Esophagus muscularis mucosa (tissue), 4 donors: Measurements from ENCODE around the gene SSX4B. TPM values are rescaled to one million over a fixed set of nuclear protein-coding genes. Genes with fewer than 3 reads are reported as not detected.
"Not testable (repeated sequence)": the region's sequence is repeated elsewhere in the genome, so short reads cannot be mapped to it uniquely, and the experiment has no call there.

Experiments
- DNase-seq: peaks from one replicate; pipeline ENCODE4 v3.0.0-alpha.2; 2017; ENCODE audit errors: extremely low spot score
- H3K27ac ChIP-seq, 4 donors: fragments of 200-600 bp; sonication (generic); replicated peaks in 1 of 4; 1 replicate in 3 of 4; 2 replicates in 1 of 4; pipeline ENCODE4 v1.5.1; 2016 to 2019; ENCODE audit warnings: mild to moderate bottlenecking in 1 of 4
- H3K27me3 ChIP-seq, 4 donors: fragments of 200-600 bp; sonication (generic); one replicate each; pipeline versions ENCODE4 v1.5.1 to v1.6.0; 2016 to 2019
- H3K36me3 ChIP-seq, 4 donors: fragments of 200-600 bp; sonication (generic); one replicate each; pipeline ENCODE4 v1.5.1; 2016 to 2019
- H3K4me1 ChIP-seq, 4 donors: fragments of 200-600 bp; sonication (generic); one replicate each; pipeline ENCODE4 v1.5.1; 2016 to 2019
- H3K4me3 ChIP-seq, 4 donors: fragments of 200-600 bp; sonication (generic); 1 replicate in 2 of 4; 2 replicates in 2 of 4; pipeline ENCODE4 v1.5.1; 2016 to 2019; ENCODE audit warnings: mild to moderate bottlenecking in 4 of 4, moderate library complexity in 1 of 4
- H3K9me3 ChIP-seq, 4 donors: fragments of 200-600 bp; sonication (generic); 1 replicate in 3 of 4; 2 replicates in 1 of 4; pipeline ENCODE4 v1.5.1; 2016 to 2019
- CTCF ChIP-seq, 3 experiments: fragments of 200-600 bp in 2 of 3; fragments of 450-650 bp in 1 of 3; sonication (generic) in 2 of 3; IDR thresholded peaks; one replicate each; pipeline ENCODE4 v1.5.1; 2017 to 2019; ENCODE audit warnings: antibody characterized with exemption in 3 of 3, mild to moderate bottlenecking in 2 of 3, moderate library complexity in 1 of 3
- EP300 ChIP-seq: sonication (generic); formaldehyde crosslinking; IDR thresholded peaks from one replicate; pipeline ENCODE4 v1.6.1; 2017; ENCODE audit warnings: antibody characterized with exemption
- POLR2A ChIP-seq: fragments of 450-650 bp; IDR thresholded peaks from one replicate; pipeline ENCODE4 v1.6.1; 2017; ENCODE audit warnings: antibody characterized with exemption, moderate library complexity, mild to moderate bottlenecking, low read depth
- POLR2AphosphoS5 ChIP-seq, 2 donors: sonication (generic); formaldehyde crosslinking; IDR thresholded peaks; one replicate each; pipeline ENCODE4 v1.6.1; 2017; ENCODE audit warnings: antibody characterized with exemption in 2 of 2
- WGBS: methylation state at CpG from one replicate; pipeline ENCODE4 v1.1.5; 2018; 5-methylcytosine and 5-hydroxymethylcytosine counted together
- intact Hi-C: fragments of 100-400 bp; cut with DNase I; formaldehyde crosslinking; loops from one replicate; pipeline ENCODE4 v1.15.1; 2023
- small RNA-seq, 3 donors: library from RNA; depleted of rRNA; stranded (forward); fragments of <200 nt; gene quantifications; one replicate each; pipeline ENCODE3, GENCODE V24; 2016
- total RNA-seq, 4 donors: library from RNA; depleted of rRNA; stranded (reverse); fragments of >200 nt; gene quantifications; one replicate each; pipeline versions ENCODE4 v1.1.0 to v1.2.1, GENCODE V29; 2016

The SSX4B gene
- total RNA-seq, 4 donors from 2014 or later, result not detected

- H3K27ac ChIP-seq, H3K4me3 ChIP-seq, intact Hi-C loops, H3K27me3 ChIP-seq, H3K9me3 ChIP-seq, H3K36me3 ChIP-seq, DNase-seq, H3K4me1 ChIP-seq: not testable (repeated sequence)
- 40% methylated on average over 2 of the region's 2 CpGs for WGBS
Observed at GRCh38 chrX:48396931-48397330, 14.8 kb downstream of the SSX4B start.

- H3K9me3 ChIP-seq, H3K4me1 ChIP-seq, H3K4me3 ChIP-seq, DNase-seq, intact Hi-C loops, H3K27ac ChIP-seq, H3K27me3 ChIP-seq, H3K36me3 ChIP-seq: not testable (repeated sequence)
- WGBS, result no CpG with 5 or more reads among the region's 16 CpGs
Observed at GRCh38 chrX:48383239-48383638, 28.5 kb downstream of the SSX4B start, which contains the start of gene SSX4. Gene SSX4, plus strand, starts transcription at chrX:48383539. Its CDS starts 515 bp downstream, at chrX:48384054.

GRCh38 chrX:48370408-48370807 is 41.4 kb downstream of the SSX4B start:
- H3K27me3 ChIP-seq, intact Hi-C loops, H3K36me3 ChIP-seq, H3K9me3 ChIP-seq, H3K4me3 ChIP-seq, H3K4me1 ChIP-seq, H3K27ac ChIP-seq, DNase-seq: not testable (repeated sequence)
- WGBS, result no CpG with 5 or more reads among the region's 8 CpGs

- H3K9me3 ChIP-seq, H3K27ac ChIP-seq, intact Hi-C loops, H3K4me1 ChIP-seq, H3K4me3 ChIP-seq, H3K27me3 ChIP-seq, DNase-seq, H3K36me3 ChIP-seq: not testable (repeated sequence)
- no CpG with 5 or more reads among the region's 12 CpGs for WGBS
Observed at GRCh38 chrX:48367717-48368408, 43.9 kb downstream of the SSX4B start.

GRCh38 chrX:48359281-48359680 is 52.5 kb downstream of the SSX4B start:
- H3K4me3 ChIP-seq, H3K9me3 ChIP-seq, intact Hi-C loops, DNase-seq, H3K27me3 ChIP-seq, H3K27ac ChIP-seq, H3K4me1 ChIP-seq, H3K36me3 ChIP-seq: not testable (repeated sequence)
- WGBS, result 75% methylated on average over 6 of the region's 6 CpGs

GRCh38 chrX:48357681-48358080 is 54.1 kb downstream of the SSX4B start:
- TF ChIP-seq POLR2A, result no peak
- no peak for TF ChIP-seq CTCF (IDR thresholded peaks at IDR 0.05)
- TF ChIP-seq POLR2AphosphoS5 (IDR thresholded peaks at IDR 0.05), result no peak
- no peak for TF ChIP-seq EP300
- WGBS, result 86% methylated on average over 8 of the region's 8 CpGs
- Histone ChIP-seq H3K27me3 (no peaks in the 10 kb centered on the region), H3K4me3 (no peak overlapping the region), H3K36me3 (no peaks in the 10 kb centered on the region), H3K9me3 (no peaks in the 10 kb centered on the region), H3K4me1 (no peaks in the 10 kb centered on the region), H3K27ac (no peak overlapping the region)
- DNase-seq, result no peak
- intact Hi-C loops, result no loop called here

GRCh38 chrX:48356315-48357094 is 55.3 kb downstream of the SSX4B start, which contains the start of gene SSX3:
Gene SSX3, minus strand, starts transcription at chrX:48356703. Its CDS starts 1,454 bp downstream, at chrX:48355249.
- H3K4me1 ChIP-seq, H3K27me3 ChIP-seq, intact Hi-C loops, H3K27ac ChIP-seq, H3K4me3 ChIP-seq, DNase-seq, H3K36me3 ChIP-seq, H3K9me3 ChIP-seq: not testable (repeated sequence)
- 82% methylated on average over 19 of the region's 19 CpGs for WGBS

Small RNA genes lying within 50 kb of the gene (small RNA-seq; reads per million reads assigned to genes)
- gene AL606490.4 (0 reads per million in 3 donors), gene AL606490.7 (0 reads per million in 3 donors)

Other genes starting within 250 kb of the SSX4B start
- gene SSX5, start 215.2 kb downstream of the SSX4B start, total RNA-seq, result not detected
- gene SSX1, start 156.6 kb downstream of the SSX4B start, total RNA-seq, result not detected
- not detected for gene SSX3, start 55.3 kb downstream of the SSX4B start, total RNA-seq
- gene SSX4, start 28.4 kb downstream of the SSX4B start, total RNA-seq, result not detected
- 1 to 10 TPM; 2.5 to 7.9 (median 7.4) TPM for gene SLC38A5, start 58.3 kb upstream of the SSX4B start, total RNA-seq
- 10 to 100 TPM; 38.5 to 47.3 (median 43.9) TPM for gene FTSJ1, start 64.2 kb upstream of the SSX4B start, total RNA-seq
- 10 to 100 TPM; 15.0 to 21.5 (median 18.9) TPM for gene PORCN, start 97.0 kb upstream of the SSX4B start, total RNA-seq
- gene EBP, start 109.8 kb upstream of the SSX4B start, total RNA-seq, result 10 to 100 TPM; 15.7 to 20.7 (median 17.4) TPM
- 10 to 100 TPM; 10.3 to 22.4 (median 16.4) TPM for gene TBC1D25, start 127.8 kb upstream of the SSX4B start, total RNA-seq
- 100 to 1,000 TPM in 3 of 4 donors, 10 to 100 TPM in 1; 94.0 to 204 (median 156) TPM for gene RBM3, start 162.5 kb upstream of the SSX4B start, total RNA-seq
- gene WDR13, start 185.5 kb upstream of the SSX4B start, total RNA-seq, result 100 to 1,000 TPM; 123 to 166 (median 152) TPM